NCI-H146 treated with DMSO at 0.1 percent for 48 hours (cell line): Measurements from ENCODE around the gene ARFGAP1.

ENCODE experiments used
- DNase-seq: peaks from one replicate; lab custom pipeline; 2025; ENCODE audit not compliant: unreplicated experiment; lab: John Stamatoyannopoulos, UW

Gene ARFGAP1

DNA sequence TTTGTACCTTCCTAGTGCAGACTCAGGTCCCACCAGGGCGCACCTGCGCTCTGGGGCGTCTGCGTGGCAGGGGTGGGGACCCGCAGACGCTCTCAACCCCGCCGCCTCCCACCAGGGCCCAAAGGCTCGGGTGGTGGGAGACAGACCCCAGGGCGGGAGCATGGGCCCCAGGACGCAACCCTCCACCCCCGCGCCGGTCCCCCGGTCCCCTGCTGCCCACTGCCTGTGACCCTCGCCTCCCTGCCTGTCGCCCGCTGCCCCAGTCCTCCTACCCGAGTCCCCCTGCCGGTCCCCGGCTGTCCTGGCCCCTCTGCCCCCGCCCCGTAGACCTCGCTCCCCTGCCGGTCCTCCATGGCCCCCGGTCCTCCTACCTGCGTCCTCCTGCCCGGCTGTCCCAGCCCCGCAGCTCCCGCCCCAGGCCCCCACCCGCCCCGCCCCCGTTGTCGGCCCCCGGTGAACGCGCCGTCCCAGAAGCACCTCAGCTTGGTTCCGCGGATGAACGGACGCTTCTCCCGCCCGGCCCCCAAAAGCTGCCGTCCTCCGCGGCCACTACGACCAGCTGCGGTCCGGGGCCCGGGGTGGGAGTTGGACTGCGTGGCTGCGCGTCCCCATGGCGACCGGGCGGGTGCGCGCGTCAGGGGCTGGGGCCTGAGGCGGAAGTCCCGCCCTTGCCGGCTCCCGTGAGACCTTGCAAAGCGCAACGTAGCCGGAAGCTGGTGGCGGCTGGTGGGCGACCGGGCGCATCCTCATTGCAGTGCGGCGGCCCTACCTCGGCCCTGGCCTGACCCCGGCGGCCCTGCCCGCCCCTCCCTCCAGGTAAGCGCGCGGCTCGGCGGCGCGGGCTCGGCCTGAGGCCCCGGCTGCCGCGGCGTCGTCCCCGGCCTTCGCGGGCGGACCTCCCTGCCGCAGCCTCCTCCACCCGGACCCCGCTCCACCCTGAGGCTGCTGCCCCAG, at the start of gene ARFGAP1:
TSS of gene ARFGAP1 (plus strand) at position 709 of the 954 bp plus-strand sequence. CDS start 2,768 bp downstream, outside the sequence.
- DNase-seq, result peak; percentile 67

GRCh38 chr20:63223121-63223825, 49.3 kb upstream of the ARFGAP1 start:
- DNase-seq, result no peak

- no peak for DNase-seq
Measured at GRCh38 chr20:63223826-63224207, 48.8 kb upstream of the ARFGAP1 start.

DNA sequence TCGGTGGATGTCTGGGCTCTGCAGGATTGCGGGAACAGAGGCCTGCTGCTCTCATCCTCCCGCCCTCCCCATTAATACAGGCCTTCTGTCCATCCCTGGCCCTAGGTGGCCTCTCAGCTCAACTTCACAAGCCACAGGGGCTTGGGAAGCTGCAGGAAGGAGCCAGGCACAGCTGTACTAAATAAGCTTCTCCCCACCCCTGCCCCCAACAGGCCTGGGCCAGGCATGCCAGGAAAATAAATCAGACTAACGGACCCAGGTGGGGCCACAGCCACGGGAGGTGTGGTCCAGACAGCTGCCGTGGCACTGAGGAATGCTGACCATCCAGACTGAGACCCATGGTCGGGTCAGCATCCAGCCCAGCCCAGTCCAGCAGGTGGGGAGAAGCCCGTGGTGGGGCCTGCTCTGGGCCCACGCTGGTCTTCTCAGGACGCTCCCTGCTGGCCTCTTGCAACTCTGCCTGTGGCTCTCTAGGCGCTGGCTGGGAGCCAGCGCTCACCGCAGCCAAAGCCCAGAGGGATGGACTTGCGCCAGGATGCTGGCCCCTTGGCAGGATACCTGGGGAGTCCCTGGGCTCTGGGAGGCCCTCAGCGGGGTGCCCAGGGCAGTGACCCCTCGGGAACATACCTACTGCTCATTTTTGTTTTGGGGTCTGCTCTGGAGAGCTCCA, 48.1 kb upstream of the ARFGAP1 start:
- peak; percentile 33 for DNase-seq

- DNase-seq, result no peak
Measured at GRCh38 chr20:63225082-63225454, 47.5 kb upstream of the ARFGAP1 start.

- no peak for DNase-seq
Measured at GRCh38 chr20:63226042-63226943, 46.3 kb upstream of the ARFGAP1 start.

DNA sequence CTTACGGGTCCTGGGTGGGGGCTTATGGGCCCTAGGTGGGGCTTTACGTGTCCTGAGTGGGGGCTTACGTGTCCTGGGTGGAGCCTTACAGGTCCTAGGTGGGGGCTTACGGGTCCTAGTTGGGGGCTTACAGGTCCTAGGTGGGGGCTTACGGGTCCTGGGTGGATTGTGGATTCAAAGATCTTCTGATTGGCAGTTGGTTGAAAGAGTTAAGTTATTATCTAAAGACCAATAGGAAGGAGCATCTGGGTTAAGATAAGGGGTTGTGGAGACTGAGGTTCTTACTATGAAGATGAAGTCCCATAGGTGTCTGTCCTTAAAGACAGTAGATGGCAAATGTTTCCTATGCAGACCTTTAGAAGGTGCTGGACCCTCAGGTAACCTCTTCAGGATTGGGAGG, 45.4 kb upstream of the ARFGAP1 start:
- no peak for DNase-seq

GRCh38 chr20:63228806-63229205, 43.8 kb upstream of the ARFGAP1 start:
- no peak for DNase-seq

- peak; percentile 36 for DNase-seq
Measured at GRCh38 chr20:63230800-63231268, 41.8 kb upstream of the ARFGAP1 start.

DNA sequence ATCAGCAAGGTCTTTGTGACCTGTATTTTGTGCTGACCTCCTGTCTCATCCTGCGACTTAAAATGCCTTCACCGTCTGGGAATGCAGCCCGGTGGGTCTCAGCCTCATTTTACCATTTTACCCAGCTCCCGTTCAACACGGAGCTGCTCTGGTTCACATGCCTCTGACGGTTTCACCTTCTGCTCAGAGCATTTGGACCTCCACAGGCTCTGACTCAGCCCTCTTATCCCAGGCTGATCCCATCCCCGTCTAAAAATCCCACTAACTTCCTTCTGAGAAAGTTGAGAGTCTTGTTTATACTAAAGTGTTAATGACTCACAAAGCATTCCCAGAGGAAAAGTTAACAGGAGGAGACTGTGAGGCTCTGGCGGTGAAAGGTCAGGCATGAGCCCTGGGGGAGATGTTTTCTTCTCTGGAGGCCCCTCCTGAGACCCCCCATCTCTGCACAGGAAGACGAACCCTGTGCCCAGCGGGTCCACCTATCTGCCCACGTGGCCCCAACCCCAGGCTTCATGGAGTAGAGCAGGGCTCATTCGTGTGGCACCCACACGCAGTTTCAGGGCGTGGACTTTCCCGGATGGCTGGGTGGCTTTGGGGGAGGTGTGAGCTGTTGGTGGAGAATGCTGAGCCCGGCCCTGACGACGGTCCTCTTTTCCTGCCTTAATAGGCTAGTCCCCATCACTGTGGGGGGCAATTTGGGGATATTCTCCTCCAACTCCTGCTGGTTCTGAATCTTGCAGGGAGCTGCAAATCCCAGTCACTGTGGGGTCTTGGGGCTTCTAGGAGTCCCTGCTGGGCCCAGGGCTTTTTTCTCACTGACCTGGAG, 40.2 kb upstream of the ARFGAP1 start:
- no peak for DNase-seq

GRCh38 chr20:63233061-63233344, 39.6 kb upstream of the ARFGAP1 start:
- DNase-seq, result no peak

DNA sequence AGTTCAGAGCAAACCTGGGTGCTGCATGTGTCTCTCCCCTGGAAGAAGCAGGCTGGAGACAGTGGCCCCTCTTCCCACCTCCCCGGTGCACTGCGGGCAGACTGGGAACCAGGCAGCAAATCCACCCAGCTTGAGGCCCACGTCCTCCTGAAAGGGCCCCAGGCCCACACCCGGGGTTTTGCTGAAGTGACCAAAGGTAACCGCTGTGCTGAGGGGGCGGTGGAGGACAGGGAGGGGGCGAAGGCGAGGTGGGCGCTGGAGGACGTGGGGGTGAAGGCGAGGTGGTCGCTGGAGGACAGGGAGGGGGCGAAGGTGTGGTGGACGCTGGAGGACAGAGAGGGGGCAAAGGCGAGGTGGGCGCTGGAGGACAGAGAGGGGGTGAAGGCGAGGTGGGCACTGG, 38.7 kb upstream of the ARFGAP1 start:
- no peak for DNase-seq

DNA sequence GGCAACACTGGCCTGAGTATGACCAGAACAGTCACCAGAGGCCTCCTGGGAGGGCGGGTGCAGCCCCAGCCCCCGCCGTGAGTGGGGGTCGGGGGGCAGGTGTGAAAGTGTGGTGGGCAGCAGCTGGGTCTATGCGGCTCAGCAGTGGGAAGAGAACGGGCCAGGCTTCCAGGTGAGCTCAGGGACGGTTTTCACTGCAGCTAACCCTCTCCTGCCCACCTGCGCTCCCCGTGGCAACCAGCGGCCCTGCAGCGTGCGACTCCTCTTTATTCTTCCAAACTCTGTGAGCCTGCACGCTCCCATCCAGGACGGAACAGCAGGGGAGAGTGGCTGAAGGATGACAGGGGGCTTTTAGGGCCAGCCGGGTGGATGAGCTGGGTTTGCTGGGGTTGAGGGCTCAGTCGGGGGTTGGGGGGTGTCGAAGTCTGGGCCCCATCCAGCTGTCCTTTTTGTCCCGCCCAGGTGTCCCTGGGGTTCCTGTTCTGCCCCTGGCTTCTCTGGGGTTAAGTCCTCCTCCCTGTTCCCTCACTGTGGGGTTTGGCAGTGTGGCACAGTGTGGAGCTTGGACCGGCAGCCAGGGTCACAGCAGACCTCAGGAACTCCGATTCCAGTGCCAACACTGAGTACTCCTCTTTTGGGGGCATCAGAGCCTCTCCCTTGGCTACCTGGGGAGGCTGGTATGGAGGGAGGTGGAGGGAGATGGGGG, 37.8 kb upstream of the ARFGAP1 start:
- DNase-seq, result peak; percentile 19

GRCh38 chr20:63235399-63235983, 37.1 kb upstream of the ARFGAP1 start, which contains the start of gene BIRC7:
BIRC7 (plus strand) TSS chr20:63235905; CDS start chr20:63236097, 192 bp downstream.
- no peak for DNase-seq

- no peak for DNase-seq
Measured at GRCh38 chr20:63236116-63236837, 36.3 kb upstream of the ARFGAP1 start.

DNA sequence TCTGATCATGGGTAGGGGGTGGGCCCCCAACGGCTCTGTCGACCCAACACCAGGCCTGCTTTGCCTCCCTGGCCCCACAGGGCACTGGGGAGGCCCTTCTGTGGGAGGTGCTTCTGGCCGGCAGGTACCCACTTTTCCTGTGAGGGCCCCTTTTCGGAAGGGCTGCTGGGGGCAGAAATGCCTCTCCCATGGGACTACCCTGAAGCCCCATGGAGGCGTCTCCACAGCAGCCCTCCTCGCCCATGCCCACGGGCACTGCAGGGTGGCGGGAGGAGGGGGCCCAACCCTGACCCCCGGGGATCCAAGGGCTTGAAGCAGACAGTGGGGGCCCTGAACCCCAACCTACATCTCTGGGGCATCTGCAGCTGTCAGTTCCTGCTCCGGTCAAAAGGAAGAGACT, 34.6 kb upstream of the ARFGAP1 start:
- DNase-seq, result no peak

GRCh38 chr20:63238514-63239125, 34.0 kb upstream of the ARFGAP1 start:
- DNase-seq, result no peak

DNA sequence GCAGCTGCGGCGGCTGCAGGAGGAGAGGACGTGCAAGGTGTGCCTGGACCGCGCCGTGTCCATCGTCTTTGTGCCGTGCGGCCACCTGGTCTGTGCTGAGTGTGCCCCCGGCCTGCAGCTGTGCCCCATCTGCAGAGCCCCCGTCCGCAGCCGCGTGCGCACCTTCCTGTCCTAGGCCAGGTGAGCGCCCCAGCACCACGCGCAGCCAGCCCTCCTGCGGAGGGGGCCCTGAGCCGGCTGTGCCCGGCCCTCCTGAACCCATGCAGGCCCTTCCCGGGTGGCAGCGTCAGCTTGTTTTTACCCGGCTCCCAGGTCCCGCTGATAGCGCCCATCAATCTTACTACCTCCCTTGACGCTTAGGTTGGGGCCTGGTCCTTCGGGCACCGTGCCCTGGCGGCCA, 33.2 kb upstream of the ARFGAP1 start:
- DNase-seq, result no peak
